ENCODE results near the gene TFAP2C.

GRCh38 chr20:56589633-56590032 is 39.5 kb upstream of the TFAP2C start:
- TF ChIP-seq, protein P1, sequence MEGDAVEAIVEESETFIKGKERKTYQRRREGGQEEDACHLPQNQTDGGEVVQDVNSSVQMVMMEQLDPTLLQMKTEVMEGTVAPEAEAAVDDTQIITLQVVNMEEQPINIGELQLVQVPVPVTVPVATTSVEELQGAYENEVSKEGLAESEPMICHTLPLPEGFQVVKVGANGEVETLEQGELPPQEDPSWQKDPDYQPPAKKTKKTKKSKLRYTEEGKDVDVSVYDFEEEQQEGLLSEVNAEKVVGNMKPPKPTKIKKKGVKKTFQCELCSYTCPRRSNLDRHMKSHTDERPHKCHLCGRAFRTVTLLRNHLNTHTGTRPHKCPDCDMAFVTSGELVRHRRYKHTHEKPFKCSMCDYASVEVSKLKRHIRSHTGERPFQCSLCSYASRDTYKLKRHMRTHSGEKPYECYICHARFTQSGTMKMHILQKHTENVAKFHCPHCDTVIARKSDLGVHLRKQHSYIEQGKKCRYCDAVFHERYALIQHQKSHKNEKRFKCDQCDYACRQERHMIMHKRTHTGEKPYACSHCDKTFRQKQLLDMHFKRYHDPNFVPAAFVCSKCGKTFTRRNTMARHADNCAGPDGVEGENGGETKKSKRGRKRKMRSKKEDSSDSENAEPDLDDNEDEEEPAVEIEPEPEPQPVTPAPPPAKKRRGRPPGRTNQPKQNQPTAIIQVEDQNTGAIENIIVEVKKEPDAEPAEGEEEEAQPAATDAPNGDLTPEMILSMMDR (IDR thresholded peaks at IDR 0.05; ENCODE audit: extremely low read depth in 1 of 2, insufficient read depth in 1 of 2, low read depth in 1 of 2, low read length in 2 of 2): no peak
- TF ChIP-seq POLR2A (IDR thresholded peaks at IDR 0.05; ENCODE audit: low read depth, low read length) (no peak), POLR2AphosphoS5 (IDR thresholded peaks at IDR 0.05; ENCODE audit: insufficient read depth, low read depth, low read length) (no peak), JUN (IDR thresholded peaks at IDR 0.05; ENCODE audit: borderline replicate concordance, insufficient read depth, insufficient read length, low read depth) (no peak), MYC (IDR thresholded peaks at IDR 0.05; ENCODE audit: low read depth, low read length) (no peak), GATA2 (IDR thresholded peaks at IDR 0.05; ENCODE audit: insufficient read depth, insufficient read length, low read depth, low read length) (no peak)
- TF ChIP-seq, protein P2, sequence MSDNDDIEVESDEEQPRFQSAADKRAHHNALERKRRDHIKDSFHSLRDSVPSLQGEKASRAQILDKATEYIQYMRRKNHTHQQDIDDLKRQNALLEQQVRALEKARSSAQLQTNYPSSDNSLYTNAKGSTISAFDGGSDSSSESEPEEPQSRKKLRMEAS (IDR thresholded peaks at IDR 0.05; ENCODE audit: insufficient read depth, insufficient read length): no peak

Measured in endothelial cell of umbilical vein (primary cell).